Fibroblast of the aortic adventitia (primary cell): Measurements from ENCODE around the gene ZNF598. TPM values are rescaled to one million over a fixed set of nuclear protein-coding genes. Genes with fewer than 3 reads are reported as not detected.

ENCODE experiments used
- DNase-seq: peaks from one replicate; pipeline ENCODE4 v3.0.0-alpha.2; 2010; ENCODE audit warnings: low read depth
- H3K4me3 ChIP-seq: 2 replicates; pipeline ENCODE4 v1.5.1; 2011; ENCODE audit warnings: low read depth, mild to moderate bottlenecking, control low read depth, low read length, moderate library complexity
- total RNA-seq: library from RNA; depleted of rRNA; stranded (reverse); fragments of >200 nt; gene quantifications from 2 replicates; pipeline ENCODE4 v1.2.3, GENCODE V29; 2012; ENCODE audit warnings: low replicate concordance
- TF ChIP-seq, protein P1 (sequence below): IDR thresholded peaks from 2 replicates; pipeline ENCODE4 v1.5.1; 2011; ENCODE audit warnings: mild to moderate bottlenecking, low read length, control low read depth, inconsistent platforms; ENCODE audit not compliant: insufficient read depth

The ZNF598 gene
- total RNA-seq, 1 donor: 18.8 TPM

DNA sequence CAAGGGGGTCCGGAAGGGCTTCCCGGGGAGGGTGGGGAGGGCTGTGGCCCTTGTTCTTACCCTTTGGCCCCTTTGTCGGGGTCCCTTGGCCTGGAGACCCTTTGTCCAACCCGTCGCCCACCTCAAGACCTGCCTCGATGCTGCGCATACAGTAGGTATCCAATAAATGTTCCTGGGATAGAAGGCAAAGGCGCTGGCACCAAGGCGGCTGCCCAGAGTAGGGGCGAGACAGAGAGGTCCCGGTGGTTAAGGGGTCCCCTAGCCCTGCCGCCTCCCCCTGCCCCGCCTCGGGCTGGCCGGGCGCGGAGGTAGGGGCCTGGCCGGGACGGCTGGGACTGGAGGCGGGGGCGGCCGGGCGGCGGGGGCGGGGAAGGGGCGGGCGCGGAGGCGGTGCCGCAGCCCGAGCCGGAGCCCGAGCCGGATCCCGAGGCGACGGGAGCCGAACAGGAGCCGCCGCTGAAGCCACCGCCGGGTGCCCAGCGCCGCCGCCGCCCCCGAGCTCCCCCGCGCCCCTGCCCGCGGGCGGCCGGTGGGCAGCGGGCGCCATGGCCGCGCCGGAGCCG lies 16.9 kb upstream of the ZNF598 start, which contains the start of gene NHERF2:
Gene NHERF2, plus strand, starts transcription at position 442 of the 563 bp plus-strand sequence. Its CDS starts 104 bp downstream, at position 546.
- TF ChIP-seq, protein P1, sequence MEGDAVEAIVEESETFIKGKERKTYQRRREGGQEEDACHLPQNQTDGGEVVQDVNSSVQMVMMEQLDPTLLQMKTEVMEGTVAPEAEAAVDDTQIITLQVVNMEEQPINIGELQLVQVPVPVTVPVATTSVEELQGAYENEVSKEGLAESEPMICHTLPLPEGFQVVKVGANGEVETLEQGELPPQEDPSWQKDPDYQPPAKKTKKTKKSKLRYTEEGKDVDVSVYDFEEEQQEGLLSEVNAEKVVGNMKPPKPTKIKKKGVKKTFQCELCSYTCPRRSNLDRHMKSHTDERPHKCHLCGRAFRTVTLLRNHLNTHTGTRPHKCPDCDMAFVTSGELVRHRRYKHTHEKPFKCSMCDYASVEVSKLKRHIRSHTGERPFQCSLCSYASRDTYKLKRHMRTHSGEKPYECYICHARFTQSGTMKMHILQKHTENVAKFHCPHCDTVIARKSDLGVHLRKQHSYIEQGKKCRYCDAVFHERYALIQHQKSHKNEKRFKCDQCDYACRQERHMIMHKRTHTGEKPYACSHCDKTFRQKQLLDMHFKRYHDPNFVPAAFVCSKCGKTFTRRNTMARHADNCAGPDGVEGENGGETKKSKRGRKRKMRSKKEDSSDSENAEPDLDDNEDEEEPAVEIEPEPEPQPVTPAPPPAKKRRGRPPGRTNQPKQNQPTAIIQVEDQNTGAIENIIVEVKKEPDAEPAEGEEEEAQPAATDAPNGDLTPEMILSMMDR: no peak
- peak within 1 kb of the TSS; percentile 67 for H3K4me3 ChIP-seq
- no peak for DNase-seq

DNA sequence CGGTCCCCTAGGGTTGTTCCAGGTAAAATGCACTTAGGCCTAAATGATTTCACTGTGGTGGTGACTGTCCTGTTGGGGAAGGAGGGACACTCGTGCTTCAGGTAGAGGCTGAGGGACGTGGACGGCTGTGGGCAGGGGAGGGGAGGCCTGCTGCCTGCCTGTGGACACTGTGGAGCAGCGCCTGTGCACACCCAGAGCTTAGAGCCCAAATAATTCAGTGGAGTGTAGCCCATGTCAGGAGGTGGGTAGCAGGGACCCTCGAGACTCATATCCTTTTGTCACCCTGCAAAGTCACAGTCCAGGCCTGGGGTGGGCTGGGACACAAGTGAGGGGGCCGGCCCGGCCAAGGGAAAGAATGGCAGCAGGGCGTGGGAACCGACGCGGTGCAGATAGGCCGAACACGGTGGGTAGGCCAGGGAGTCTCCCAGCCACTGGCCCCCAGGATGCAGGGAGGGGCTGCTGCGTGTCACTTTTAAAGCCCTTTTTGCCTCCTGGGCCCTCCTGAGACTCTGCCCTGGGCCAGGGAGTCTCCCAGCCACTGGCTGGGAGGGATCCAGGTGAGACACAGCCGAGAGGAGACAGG lies 16.3 kb upstream of the ZNF598 start:
- TF ChIP-seq, protein P1: no peak
- H3K4me3 ChIP-seq: no peak overlapping the region
- no peak for DNase-seq

DNA sequence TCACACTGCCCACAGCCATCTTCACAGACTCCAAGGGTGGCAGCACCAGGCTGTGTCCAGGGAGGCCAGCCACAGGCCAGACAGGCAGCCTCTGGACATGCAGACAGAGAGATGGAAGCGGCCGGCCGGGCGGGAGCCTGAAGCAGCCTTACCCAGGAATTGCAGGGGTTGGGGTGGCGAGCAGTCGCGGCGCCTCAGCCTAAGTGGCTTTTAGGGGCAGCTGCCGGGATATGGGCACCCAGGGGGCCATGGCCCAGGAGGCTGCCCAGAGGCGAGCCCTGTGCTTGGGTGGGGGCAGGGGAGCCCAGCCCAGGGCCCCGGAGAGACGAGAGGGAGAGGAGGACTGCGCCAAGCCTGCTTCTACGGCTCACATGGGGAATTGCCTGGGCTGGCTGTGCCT lies 15.6 kb upstream of the ZNF598 start:
- DNase-seq: no peak
- TF ChIP-seq, protein P1: no peak
- no peak overlapping the region for H3K4me3 ChIP-seq

DNA sequence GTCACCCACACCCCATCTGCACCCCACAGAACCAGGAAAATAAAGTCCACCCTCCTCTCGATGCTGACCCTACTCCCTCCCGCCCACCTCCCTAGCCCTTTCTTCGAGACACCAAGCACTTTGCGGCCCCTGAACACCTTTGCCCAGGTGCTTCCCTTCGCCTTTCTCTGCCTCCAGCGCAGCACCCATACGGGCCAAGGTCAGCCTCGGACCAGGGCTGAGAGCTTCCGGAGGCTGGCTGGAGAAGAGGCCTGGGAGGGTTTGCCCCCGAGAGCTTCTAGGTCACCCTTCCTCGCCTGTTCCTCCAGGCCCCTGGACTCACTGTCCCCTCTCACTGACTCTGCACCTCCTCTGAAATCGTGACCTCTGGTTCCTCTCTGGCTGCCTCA lies 14.4 kb upstream of the ZNF598 start:
- no peak for DNase-seq
- no peak overlapping the region for H3K4me3 ChIP-seq
- TF ChIP-seq, protein P1: no peak

DNA sequence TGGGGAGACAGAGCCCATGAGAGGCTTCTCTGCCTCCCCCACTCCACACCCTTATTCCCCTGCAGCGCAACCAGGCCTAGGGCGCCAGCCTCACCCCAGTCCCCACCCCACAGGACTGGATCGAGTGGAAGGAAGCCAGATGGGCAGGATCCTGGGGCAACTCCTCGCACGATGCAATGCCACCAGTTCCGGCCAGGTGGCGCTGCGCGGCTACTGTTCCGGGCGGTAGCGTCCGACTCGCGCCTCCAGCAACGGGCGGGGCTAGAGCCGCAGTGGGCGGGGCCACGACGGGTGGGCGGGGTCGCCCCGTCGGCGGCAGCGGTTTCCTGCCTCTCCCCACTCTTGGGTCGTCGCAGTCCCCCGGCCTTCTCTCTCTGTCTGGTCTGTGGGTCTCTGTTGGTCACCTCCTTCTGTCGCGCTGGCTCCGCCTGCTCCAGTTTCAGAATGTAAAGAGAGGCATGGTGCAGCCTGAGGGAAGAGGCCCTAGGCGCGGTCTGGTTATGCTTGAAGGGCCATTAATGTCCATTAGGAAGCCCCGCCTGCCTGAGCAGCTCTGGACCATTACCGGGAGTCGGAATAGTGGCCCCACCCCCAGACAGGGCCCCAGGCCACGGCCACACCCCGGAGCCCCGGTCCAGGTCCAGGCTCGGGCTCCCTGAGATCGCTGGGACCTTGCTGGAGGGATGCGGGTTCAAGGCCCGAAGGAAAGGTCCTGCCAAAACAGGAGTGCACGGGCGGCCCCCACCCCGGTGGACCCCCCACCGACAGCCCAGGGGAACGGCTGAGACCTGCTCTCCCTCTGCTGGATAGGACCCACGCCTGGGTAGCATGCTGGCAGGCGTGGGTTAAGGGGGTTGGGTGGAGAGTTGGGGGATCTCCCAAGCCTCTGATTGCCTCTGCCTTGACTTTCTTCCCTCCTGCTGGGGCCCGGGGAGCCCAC lies 13.7 kb upstream of the ZNF598 start:
- DNase-seq: peak; percentile 85
- H3K4me3 ChIP-seq: peak overlapping the region; percentile 45
- TF ChIP-seq, protein P1: peak; percentile 92

DNA sequence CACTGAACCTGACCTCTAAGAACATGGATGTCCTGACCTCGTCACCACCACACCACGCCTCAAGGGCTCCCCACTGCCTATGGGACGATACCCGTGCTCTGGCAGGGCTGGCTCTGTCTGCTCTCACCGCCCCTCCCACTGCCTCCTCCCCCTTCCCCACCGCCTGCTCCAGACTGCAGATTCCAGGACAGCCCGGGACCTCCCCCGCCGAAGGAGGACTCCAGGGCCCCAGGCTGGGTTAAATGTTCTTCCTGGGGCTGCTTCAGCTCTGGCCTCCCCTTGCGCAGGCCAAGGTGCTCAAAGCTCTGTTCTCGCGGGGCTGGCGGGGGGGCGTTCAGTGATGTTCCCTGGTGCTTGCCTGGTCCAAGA lies 13.1 kb upstream of the ZNF598 start:
- DNase-seq: no peak
- TF ChIP-seq, protein P1: no peak
- H3K4me3 ChIP-seq: peak overlapping the region; percentile 45
